ENCODE results near the gene KLRC3.
"Not testable (repeated sequence)": the region's sequence is repeated elsewhere in the genome, so short reads cannot be mapped to it uniquely, and the experiment has no call there.

The KLRC3 gene

GRCh38 chr12:10420334-10420733, at the start of gene KLRC3:
TSS of gene KLRC3 (minus strand) at chr12:10420595. CDS start at chr12:10420550, 45 bp downstream.
- DNase-seq (ENCODE audit: low spot score) = not testable (repeated sequence)

GRCh38 chr12:10469701-10470100, 49.3 kb upstream of the KLRC3 start:
- no peak for DNase-seq (ENCODE audit: low spot score)

- DNase-seq (ENCODE audit: low spot score) = no peak
Observed at GRCh38 chr12:10466311-10466710, 45.9 kb upstream of the KLRC3 start.

GRCh38 chr12:10457760-10458159, 37.4 kb upstream of the KLRC3 start:
- peak; percentile 13 for DNase-seq (ENCODE audit: low spot score)

- no peak for DNase-seq (ENCODE audit: low spot score)
Observed at GRCh38 chr12:10456856-10457255, 36.5 kb upstream of the KLRC3 start.

GRCh38 chr12:10455766-10456165, 35.4 kb upstream of the KLRC3 start:
- no peak for DNase-seq (ENCODE audit: low spot score)

GRCh38 chr12:10454531-10454930, 34.1 kb upstream of the KLRC3 start:
- no peak for DNase-seq (ENCODE audit: low spot score)

- DNase-seq (ENCODE audit: low spot score) = no peak
Observed at GRCh38 chr12:10453156-10453555, 32.8 kb upstream of the KLRC3 start, which contains the start of gene KLRC1. TSS of gene KLRC1 (minus strand) at chr12:10453377. CDS start at chr12:10451156, 2,221 bp downstream.

GRCh38 chr12:10448236-10448635, 27.8 kb upstream of the KLRC3 start:
- DNase-seq (ENCODE audit: low spot score) = no peak

GRCh38 chr12:10446052-10446451, 25.7 kb upstream of the KLRC3 start:
- not testable (repeated sequence) for DNase-seq (ENCODE audit: low spot score)

- not testable (repeated sequence) for DNase-seq (ENCODE audit: low spot score)
Observed at GRCh38 chr12:10441144-10441543, 20.7 kb upstream of the KLRC3 start.

GRCh38 chr12:10439608-10440274, 19.3 kb upstream of the KLRC3 start:
- DNase-seq (ENCODE audit: low spot score) = not testable (repeated sequence)

- not testable (repeated sequence) for DNase-seq (ENCODE audit: low spot score)
Observed at GRCh38 chr12:10437601-10438000, 17.2 kb upstream of the KLRC3 start.

- DNase-seq (ENCODE audit: low spot score) = not testable (repeated sequence)
Observed at GRCh38 chr12:10435816-10436215, 15.4 kb upstream of the KLRC3 start, which contains the start of gene KLRC2. TSS of gene KLRC2 (minus strand) at chr12:10436010. CDS start at chr12:10435986, 24 bp downstream.

- not testable (repeated sequence) for DNase-seq (ENCODE audit: low spot score)
Observed at GRCh38 chr12:10430623-10431022, 10.2 kb upstream of the KLRC3 start.

GRCh38 chr12:10425938-10426337, 5.5 kb upstream of the KLRC3 start:
- not testable (repeated sequence) for DNase-seq (ENCODE audit: low spot score)

- DNase-seq (ENCODE audit: low spot score) = not testable (repeated sequence)
Observed at GRCh38 chr12:10424260-10424899, 4.0 kb upstream of the KLRC3 start.

GRCh38 chr12:10422159-10422558, 1.8 kb upstream of the KLRC3 start:
- not testable (repeated sequence) for DNase-seq (ENCODE audit: low spot score)

- DNase-seq (ENCODE audit: low spot score) = no peak
Observed at GRCh38 chr12:10409392-10409791, 11.0 kb downstream of the KLRC3 start, which contains the start of gene KLRC4. TSS of gene KLRC4 (minus strand) at chr12:10409757. CDS start at chr12:10409575, 182 bp downstream.

- DNase-seq (ENCODE audit: low spot score) = no peak
Observed at GRCh38 chr12:10408842-10409241, 11.6 kb downstream of the KLRC3 start.

- DNase-seq (ENCODE audit: low spot score) = no peak
Observed at GRCh38 chr12:10406725-10407124, 13.7 kb downstream of the KLRC3 start.

- no peak for DNase-seq (ENCODE audit: low spot score)
Observed at GRCh38 chr12:10405294-10405693, 15.1 kb downstream of the KLRC3 start.

- DNase-seq (ENCODE audit: low spot score) = no peak
Observed at GRCh38 chr12:10404798-10405197, 15.6 kb downstream of the KLRC3 start.

Measured in iPS-NIHi11 (cell line).